ENCODE data around the gene ZNF253.
"Not testable (repeated sequence)": the region's sequence is repeated elsewhere in the genome, so short reads cannot be mapped to it uniquely, and the experiment has no call there.

The ZNF253 gene

DNA sequence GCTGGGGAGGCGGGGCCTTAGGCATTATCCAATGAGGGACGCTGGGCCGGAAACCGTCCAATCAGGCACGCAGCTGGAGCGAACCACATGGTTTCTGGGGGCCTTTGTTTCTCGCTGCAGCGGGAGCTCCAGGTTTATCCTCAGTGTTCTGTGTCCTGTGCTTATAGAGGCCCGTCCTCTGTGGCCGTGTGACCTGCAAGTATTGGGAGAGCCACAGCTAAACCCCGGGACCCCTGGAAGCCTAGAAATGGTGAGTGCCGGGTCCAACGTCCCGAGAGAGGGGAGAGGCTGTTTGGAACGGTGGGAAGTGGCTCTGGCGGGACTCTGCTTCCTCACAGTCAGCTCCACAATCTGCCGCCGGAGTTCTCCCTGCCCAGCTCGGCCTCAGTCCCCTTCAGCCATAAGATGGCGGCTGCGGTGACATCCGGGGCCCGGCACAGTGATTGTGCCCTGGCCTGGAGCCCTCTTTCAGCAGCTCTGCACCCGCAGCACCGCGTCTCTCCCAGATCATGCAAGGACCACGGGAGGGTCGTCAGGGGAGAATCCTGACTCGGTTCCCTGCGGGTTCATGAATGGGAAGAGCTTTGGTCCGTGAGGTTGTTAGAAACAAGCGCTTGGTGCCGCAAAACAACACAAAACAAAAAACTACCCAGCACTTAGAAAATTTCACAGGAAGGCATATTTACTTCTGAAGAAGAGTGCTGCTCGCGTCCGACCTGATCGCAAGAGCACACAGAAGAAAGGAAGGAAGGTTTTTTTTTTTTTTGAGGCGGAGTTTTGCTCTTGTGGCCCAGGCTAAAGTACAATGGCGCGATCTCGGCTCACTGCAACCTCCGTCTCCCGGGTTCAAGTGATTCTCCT lies at the start of gene ZNF253:
Gene ZNF253 (plus strand): TSS at position 133 of the 861 bp plus-strand sequence. CDS start 115 bp downstream, at position 248.
- no peaks in the 10 kb centered on the region for H4K20me1 ChIP-seq
- peaks cover 4 to 18% (median 7%) of the 10 kb centered on the region in 10 experiments; a peak in 10 of 20 replicates for H3K4me1 ChIP-seq
- no peak for TF ChIP-seq Cebpa-rat (IDR thresholded peaks at IDR 0.05)
- H3K4me3 ChIP-seq = peak within 1 kb of the TSS; percentile 63 to 92 (median 86)
- peaks cover 80 to 88% (median 85%) of the 10 kb centered on the region in 11 experiments for H3K9me3 ChIP-seq (replicated peaks in 1 of 11)
- H3K36me3 ChIP-seq = peaks cover 28 to 44% (median 40%) of the 10 kb centered on the region in 11 experiments
- peak within 1 kb of the TSS; percentile 60 to 92 (median 77) for H3K4me2 ChIP-seq
- H3K27ac ChIP-seq = peak within 1 kb of the TSS; percentile 89 to 100 (median 97)
- no peaks in the 10 kb centered on the region for H3K27me3 ChIP-seq
- peak within 1 kb of the TSS; percentile 90 to 100 (median 98) for H3K9ac ChIP-seq

DNA sequence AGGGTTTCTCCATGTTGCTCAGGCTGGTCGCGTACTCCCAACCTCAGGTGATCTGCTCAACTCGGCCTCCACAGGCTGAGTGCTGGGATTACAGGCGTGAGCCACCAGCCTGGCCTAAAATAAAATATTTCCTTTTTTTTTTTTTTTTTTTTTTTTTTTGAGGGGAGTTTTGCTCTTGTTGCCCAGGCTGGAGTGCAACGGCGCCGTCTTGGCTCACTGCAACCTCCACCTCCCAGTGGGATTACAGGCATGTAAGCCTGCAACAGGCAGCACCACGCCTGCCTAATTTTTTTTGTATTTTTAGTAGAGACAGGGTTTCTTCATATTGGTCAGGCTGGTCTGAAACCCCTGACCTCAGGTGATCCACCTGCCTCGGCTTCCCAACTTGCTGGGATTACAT lies 49.0 kb upstream of the ZNF253 start:
- H3K9ac ChIP-seq = no peak overlapping the region
- H3K4me3 ChIP-seq = peak overlapping the region in 3 of 10 experiments; percentile 24 to 87 (median 28); a peak in 2 of 20 replicates
- H3K27ac ChIP-seq = no peak overlapping the region
- H3K36me3 ChIP-seq = peaks cover 86 to 90% (median 88%) of the 10 kb centered on the region in 11 experiments
- peaks cover 0 to 21% (median 0%) of the 10 kb centered on the region in 10 experiments; a peak in 3 of 20 replicates for H3K4me1 ChIP-seq
- H4K20me1 ChIP-seq = peaks cover 0 to 12% (median 0%) of the 10 kb centered on the region in 11 experiments; a peak in 4 of 22 replicates
- no peak for TF ChIP-seq Cebpa-rat (IDR thresholded peaks at IDR 0.05)
- H3K9me3 ChIP-seq (replicated peaks in 1 of 11) = peaks cover 89 to 96% (median 93%) of the 10 kb centered on the region in 11 experiments
- H3K4me2 ChIP-seq = no peak overlapping the region
- no peaks in the 10 kb centered on the region for H3K27me3 ChIP-seq

DNA sequence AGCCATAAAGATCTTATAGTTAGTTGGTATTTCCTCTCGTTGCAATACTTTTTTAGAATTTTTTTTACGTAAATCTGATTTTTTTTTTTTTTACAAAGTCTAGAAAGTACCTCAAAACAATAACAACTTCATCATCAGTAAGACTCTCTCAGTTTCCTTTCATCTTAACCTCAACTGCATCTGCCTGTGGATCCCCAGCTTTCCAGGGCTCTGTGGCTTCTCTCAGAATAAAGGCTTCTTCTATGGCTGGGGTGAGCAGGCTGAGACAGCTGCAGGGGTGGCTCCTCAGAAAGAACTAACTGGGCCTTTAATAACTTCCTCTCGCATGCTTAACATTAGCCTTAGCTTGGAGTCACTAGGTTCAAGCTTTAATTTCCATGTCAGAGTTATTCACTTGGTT lies 48.3 kb upstream of the ZNF253 start:
- Histone ChIP-seq H3K27ac (no peak overlapping the region), H3K36me3 (peaks cover 80 to 83% (median 81%) of the 10 kb centered on the region in 11 experiments), H3K9me3 (replicated peaks in 1 of 11) (peaks cover 82 to 94% (median 86%) of the 10 kb centered on the region in 11 experiments), H3K4me3 (peak overlapping the region in 6 of 10 experiments; percentile 15 to 95 (median 56); a peak in 5 of 20 replicates), H3K4me1 (peaks cover 0 to 24% (median 0%) of the 10 kb centered on the region in 10 experiments; a peak in 3 of 20 replicates), H3K4me2 (no peak overlapping the region), H3K9ac (no peak overlapping the region), H4K20me1 (peaks cover 0 to 12% (median 0%) of the 10 kb centered on the region in 11 experiments; a peak in 4 of 22 replicates), H3K27me3 (no peaks in the 10 kb centered on the region)
- TF ChIP-seq Cebpa-rat (IDR thresholded peaks at IDR 0.05) = no peak

DNA sequence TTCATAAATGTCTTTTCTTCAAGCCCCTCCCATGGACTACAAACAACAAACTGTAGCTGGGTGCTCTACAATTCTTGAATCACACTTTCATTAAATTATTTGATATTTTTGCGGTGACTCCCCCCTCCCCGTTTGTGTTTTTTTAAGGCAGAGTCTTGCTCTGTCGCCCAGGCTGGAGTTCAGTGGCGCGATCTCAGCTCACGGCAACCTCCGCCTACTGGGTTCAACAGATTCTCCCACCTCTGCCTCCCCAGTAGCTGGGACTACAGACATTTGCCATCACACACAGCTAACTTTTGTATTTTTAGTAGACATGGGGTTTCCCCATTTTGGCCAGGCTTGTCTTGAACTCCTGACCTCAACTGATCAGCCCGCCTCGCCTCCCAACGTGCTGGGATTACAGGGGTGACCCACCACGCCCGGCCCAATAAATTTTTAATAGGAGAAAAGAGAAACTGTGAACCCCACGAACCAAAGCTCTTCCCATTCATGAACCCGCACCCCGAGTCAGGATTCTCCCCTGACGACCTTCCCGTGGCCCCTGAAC lies 44.8 kb upstream of the ZNF253 start:
- H3K27ac ChIP-seq = peak overlapping the region; percentile 90 to 99 (median 94)

DNA sequence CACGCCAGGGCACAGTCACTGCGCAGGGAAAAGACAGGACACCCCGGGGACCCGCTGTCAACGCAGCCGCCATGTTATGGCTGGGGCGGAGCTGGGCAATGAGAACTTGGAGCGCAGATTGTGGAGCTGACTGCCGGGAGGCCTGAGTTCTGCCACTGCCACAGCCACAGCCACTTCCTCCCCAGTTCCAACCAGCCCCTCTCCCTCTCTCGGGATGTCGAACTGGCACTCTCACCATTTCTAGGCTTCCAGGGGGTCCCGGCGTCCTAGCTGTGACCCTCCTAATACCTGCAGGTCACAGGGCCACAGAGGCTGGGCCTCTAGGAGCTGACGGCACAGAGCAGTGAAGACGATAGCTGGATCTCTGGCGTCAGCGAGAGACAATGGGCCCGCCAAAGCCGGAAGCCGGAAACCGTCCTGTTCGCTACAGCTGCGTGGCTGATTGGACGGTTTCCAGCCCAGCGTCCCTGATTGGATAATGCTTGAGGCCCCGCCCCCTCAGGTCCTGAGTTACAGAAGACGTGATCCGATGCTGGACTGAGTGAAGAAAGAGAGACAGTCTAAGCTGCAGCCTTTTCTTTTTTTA lies 44.2 kb upstream of the ZNF253 start, which contains the start of gene ZNF506:
Gene ZNF506 (minus strand): TSS at position 385 of the 586 bp plus-strand sequence. CDS start 147 bp downstream, at position 238.
- Histone ChIP-seq H3K4me2 (peak within 1 kb of the TSS; percentile 71 to 92 (median 85)), H3K27ac (peak within 1 kb of the TSS; percentile 90 to 99 (median 94))

More for the DNA sequence above, 44.8 kb upstream of the ZNF253 start:
- TF ChIP-seq Cebpa-rat (IDR thresholded peaks at IDR 0.05) = no peak
- H3K9ac ChIP-seq = peak overlapping the region; percentile 89 to 98 (median 94)
- H3K4me2 ChIP-seq = peak overlapping the region; percentile 71 to 92 (median 83)
- H3K4me1 ChIP-seq = peaks cover 0 to 37% (median 0%) of the 10 kb centered on the region in 10 experiments; a peak in 3 of 20 replicates
- H3K9me3 ChIP-seq (replicated peaks in 1 of 11) = peaks cover 82 to 94% (median 86%) of the 10 kb centered on the region in 11 experiments
- H3K4me3 ChIP-seq = peak overlapping the region; percentile 70 to 95 (median 87)
- H4K20me1 ChIP-seq = peaks cover 0 to 6% (median 0%) of the 10 kb centered on the region in 11 experiments; a peak in 4 of 22 replicates
- no peaks in the 10 kb centered on the region for H3K27me3 ChIP-seq
- peaks cover 46 to 48% (median 47%) of the 10 kb centered on the region in 11 experiments for H3K36me3 ChIP-seq

DNA sequence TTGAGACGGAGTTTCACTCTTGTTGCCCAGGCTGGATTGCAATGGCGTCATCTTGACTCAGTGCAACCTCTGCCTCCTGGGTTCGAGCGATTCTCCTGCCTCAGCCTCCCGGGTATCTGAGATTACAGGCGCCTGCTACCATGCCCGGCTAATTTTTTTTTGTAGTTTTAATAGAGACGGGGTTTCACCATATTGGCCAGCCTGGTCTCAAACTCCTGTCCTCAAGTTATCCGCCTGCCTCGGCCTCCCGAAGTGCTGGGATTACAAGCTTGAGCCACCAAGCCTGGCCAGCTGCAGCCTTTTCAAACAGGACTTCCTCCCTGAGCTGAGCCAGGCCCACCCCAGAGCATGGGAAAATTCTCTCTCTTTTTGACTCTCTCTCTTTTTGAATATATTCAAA lies 43.7 kb upstream of the ZNF253 start:
- peak overlapping the region; percentile 67 to 89 (median 83) for H3K4me2 ChIP-seq
- peak overlapping the region; percentile 51 to 99 (median 94); a peak in 21 of 22 replicates for H3K27ac ChIP-seq
- peak overlapping the region; percentile 70 to 95 (median 87) for H3K4me3 ChIP-seq

More for the DNA sequence above, 44.2 kb upstream of the ZNF253 start, which contains the start of gene ZNF506:
- no peaks in the 10 kb centered on the region for H3K27me3 ChIP-seq
- H3K4me3 ChIP-seq = peak within 1 kb of the TSS; percentile 70 to 95 (median 87)
- TF ChIP-seq Cebpa-rat (IDR thresholded peaks at IDR 0.05) = no peak
- peaks cover 40 to 42% (median 41%) of the 10 kb centered on the region in 11 experiments for H3K36me3 ChIP-seq
- H3K9me3 ChIP-seq (replicated peaks in 1 of 11) = peaks cover 82 to 94% (median 86%) of the 10 kb centered on the region in 11 experiments
- H3K9ac ChIP-seq = peak within 1 kb of the TSS; percentile 89 to 98 (median 94)
- H4K20me1 ChIP-seq = peaks cover 0 to 3% (median 0%) of the 10 kb centered on the region in 11 experiments; a peak in 4 of 22 replicates
- peaks cover 0 to 37% (median 0%) of the 10 kb centered on the region in 10 experiments; a peak in 3 of 20 replicates for H3K4me1 ChIP-seq

DNA sequence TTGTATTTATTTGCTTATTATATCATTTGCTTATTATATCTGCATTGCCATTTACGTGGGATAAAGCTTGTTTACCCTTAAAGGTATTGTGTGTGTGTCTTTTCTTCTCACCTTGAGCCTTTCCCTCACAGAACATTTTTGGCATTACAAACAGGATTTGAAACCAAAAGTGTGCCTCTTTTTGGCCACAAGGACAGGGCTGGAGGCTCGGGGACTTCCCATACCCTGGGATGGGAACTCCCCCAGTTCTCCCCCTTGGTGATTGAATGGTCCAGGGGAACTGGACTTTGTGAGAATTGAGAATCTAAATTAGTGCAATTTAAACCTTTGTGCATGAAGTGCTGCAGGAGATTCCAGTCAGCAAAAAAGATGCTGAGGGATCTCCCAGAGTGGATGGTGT lies 41.8 kb upstream of the ZNF253 start:
- H3K4me1 ChIP-seq = peaks cover 0 to 32% (median 0%) of the 10 kb centered on the region in 10 experiments; a peak in 2 of 20 replicates
- peaks cover 82 to 94% (median 86%) of the 10 kb centered on the region in 11 experiments for H3K9me3 ChIP-seq (replicated peaks in 1 of 11)
- peaks cover 15 to 18% (median 16%) of the 10 kb centered on the region in 11 experiments for H3K36me3 ChIP-seq
- H3K27ac ChIP-seq = no peak overlapping the region
- no peak overlapping the region for H3K9ac ChIP-seq
- H4K20me1 ChIP-seq = no peaks in the 10 kb centered on the region; a peak in 1 of 22 replicates
- H3K4me2 ChIP-seq = no peak overlapping the region
- H3K27me3 ChIP-seq = no peaks in the 10 kb centered on the region
- TF ChIP-seq Cebpa-rat (IDR thresholded peaks at IDR 0.05) = no peak
- no peak overlapping the region for H3K4me3 ChIP-seq

More for the DNA sequence above, 43.7 kb upstream of the ZNF253 start:
- Histone ChIP-seq H3K4me1 (peaks cover 0 to 37% (median 0%) of the 10 kb centered on the region in 10 experiments; a peak in 3 of 20 replicates), H3K9me3 (replicated peaks in 1 of 11) (peaks cover 82 to 94% (median 86%) of the 10 kb centered on the region in 11 experiments), H3K9ac (peak overlapping the region; percentile 89 to 98 (median 94); a peak in 21 of 22 replicates), H3K36me3 (peaks cover 35 to 37% (median 35%) of the 10 kb centered on the region in 11 experiments)
- H3K27me3 ChIP-seq, H4K20me1 ChIP-seq: not testable (repeated sequence)

DNA sequence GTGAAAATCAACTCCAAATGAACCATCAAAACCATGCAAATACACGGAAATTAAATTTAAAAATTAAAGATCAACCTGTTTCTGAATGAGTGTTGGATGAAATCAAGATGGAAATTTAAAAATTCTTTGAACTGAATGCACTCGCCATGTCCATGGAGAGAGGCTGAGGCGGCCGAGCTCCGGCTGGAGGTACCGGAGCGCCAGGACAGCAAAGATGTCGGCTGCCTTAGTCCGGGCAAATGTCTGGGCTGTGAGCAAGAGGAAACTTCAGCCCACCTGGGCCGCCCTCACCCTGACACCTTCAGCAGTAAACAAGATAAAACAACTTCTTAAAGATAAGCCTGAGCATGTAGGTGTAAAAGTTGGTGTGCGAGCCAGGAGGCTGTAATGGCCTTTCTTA lies 38.8 kb upstream of the ZNF253 start:
- Histone ChIP-seq H3K4me2 (no peak overlapping the region), H3K36me3 (peaks cover 0 to 16% (median 0%) of the 10 kb centered on the region in 11 experiments; a peak in 4 of 22 replicates), H4K20me1 (no peaks in the 10 kb centered on the region), H3K4me3 (no peak overlapping the region), H3K27me3 (no peaks in the 10 kb centered on the region), H3K4me1 (peaks cover 0 to 16% (median 0%) of the 10 kb centered on the region in 10 experiments; a peak in 1 of 20 replicates), H3K9me3 (replicated peaks in 1 of 11) (peaks cover 95 to 100% (median 95%) of the 10 kb centered on the region in 11 experiments), H3K27ac (no peak overlapping the region), H3K9ac (no peak overlapping the region)
- no peak for TF ChIP-seq Cebpa-rat (IDR thresholded peaks at IDR 0.05)

All from BLaER1 treated with 17β-estradiol and CSF1 and Interleukin-3, amounts not matched to agents 10 nM and 100 nM (cell line).